ENCODE measurements around the gene ATP8A2. TPM values are rescaled to one million over a fixed set of nuclear protein-coding genes. Genes with fewer than 3 reads are reported as not detected.
A peak's percentile ranks its signal among the peaks of the same experiment; 100 is the strongest.

The ATP8A2 gene
- total RNA-seq, 1 experiment from 2014 or later, result 0.26 TPM

- no peak for TF ChIP-seq CTCF (IDR thresholded peaks at IDR 0.05; ENCODE audit: unreplicated experiment)
- ChIA-PET POLR2A (no interaction called here), CTCF (interaction anchor here (0.6 kb wide), 1 partner anchor 14 kb away, joined by 3 read pairs; no protein-coding TSS in a partner anchor)
- peak; percentile 36 for DNase-seq (ENCODE audit: unreplicated experiment)
- Mint-ChIP-seq H3K4me3 (ENCODE audit: unreplicated experiment) (no peak overlapping the region), H3K9me3 (ENCODE audit: unreplicated experiment) (no peaks in the 10 kb centered on the region), H3K36me3 (ENCODE audit: insufficient read depth, unreplicated experiment) (no peaks in the 10 kb centered on the region), H3K27ac (ENCODE audit: low read depth, unreplicated experiment) (no peak overlapping the region), H3K4me1 (ENCODE audit: insufficient read depth, unreplicated experiment) (no peaks in the 10 kb centered on the region), H3K27me3 (ENCODE audit: insufficient read depth, unreplicated experiment) (no peaks in the 10 kb centered on the region)
- intact Hi-C loops (cut with micrococcal nuclease), result no loop called here
- BruUV-seq (replicated peaks), result no TSS peak
Measured at GRCh38 chr13:25963674-25964073, 591.9 kb downstream of the ATP8A2 start.

- Mint-ChIP-seq H3K27me3 (ENCODE audit: insufficient read depth, unreplicated experiment) (no peaks in the 10 kb centered on the region), H3K36me3 (ENCODE audit: insufficient read depth, unreplicated experiment) (no peaks in the 10 kb centered on the region), H3K4me3 (ENCODE audit: unreplicated experiment) (no peak overlapping the region), H3K9me3 (ENCODE audit: unreplicated experiment) (no peaks in the 10 kb centered on the region), H3K27ac (ENCODE audit: low read depth, unreplicated experiment) (no peak overlapping the region), H3K4me1 (ENCODE audit: insufficient read depth, unreplicated experiment) (no peaks in the 10 kb centered on the region)
- ChIA-PET POLR2A (interaction anchor here (0.6 kb wide), 1 partner anchor 869 kb away, joined by 4 read pairs; no protein-coding TSS in a partner anchor), CTCF (interaction anchor here (0.5 kb wide), 1 partner anchor 1389 kb away, joined by 3 read pairs; no protein-coding TSS in a partner anchor)
- BruUV-seq (replicated peaks), result no TSS peak
- TF ChIP-seq CTCF (IDR thresholded peaks at IDR 0.05; ENCODE audit: unreplicated experiment), result no peak
- intact Hi-C loops (cut with micrococcal nuclease), result no loop called here
- no peak for DNase-seq (ENCODE audit: unreplicated experiment)
Measured at GRCh38 chr13:25965596-25965995, 593.8 kb downstream of the ATP8A2 start.

GRCh38 chr13:25966086-25966485, 594.3 kb downstream of the ATP8A2 start:
- BruUV-seq (replicated peaks), result no TSS peak
- no peak overlapping the region for H3K27ac Mint-ChIP-seq (ENCODE audit: low read depth, unreplicated experiment)
- peak; percentile 11 for DNase-seq (ENCODE audit: unreplicated experiment)
- TF ChIP-seq CTCF (IDR thresholded peaks at IDR 0.05; ENCODE audit: unreplicated experiment), result no peak
- no peaks in the 10 kb centered on the region for H3K36me3 Mint-ChIP-seq (ENCODE audit: insufficient read depth, unreplicated experiment)
- CTCF ChIA-PET, result no interaction called here
- intact Hi-C loops (cut with micrococcal nuclease), result no loop called here
- no peak overlapping the region for H3K4me3 Mint-ChIP-seq (ENCODE audit: unreplicated experiment)
- no peaks in the 10 kb centered on the region for H3K4me1 Mint-ChIP-seq (ENCODE audit: insufficient read depth, unreplicated experiment)
- H3K27me3 Mint-ChIP-seq (ENCODE audit: insufficient read depth, unreplicated experiment), result no peaks in the 10 kb centered on the region
- POLR2A ChIA-PET, result interaction anchor here (0.7 kb wide), 1 partner anchor 129 kb away, joined by 3 read pairs; no protein-coding TSS in a partner anchor
- H3K9me3 Mint-ChIP-seq (ENCODE audit: unreplicated experiment), result no peaks in the 10 kb centered on the region

- Mint-ChIP-seq H3K27ac (ENCODE audit: low read depth, unreplicated experiment) (no peak overlapping the region), H3K4me1 (ENCODE audit: insufficient read depth, unreplicated experiment) (no peaks in the 10 kb centered on the region), H3K27me3 (ENCODE audit: insufficient read depth, unreplicated experiment) (no peaks in the 10 kb centered on the region), H3K9me3 (ENCODE audit: unreplicated experiment) (no peaks in the 10 kb centered on the region), H3K4me3 (ENCODE audit: unreplicated experiment) (no peak overlapping the region), H3K36me3 (ENCODE audit: insufficient read depth, unreplicated experiment) (no peaks in the 10 kb centered on the region)
- DNase-seq (ENCODE audit: unreplicated experiment), result no peak
- intact Hi-C loops (cut with micrococcal nuclease), result no loop called here
- no peak for TF ChIP-seq CTCF (IDR thresholded peaks at IDR 0.05; ENCODE audit: unreplicated experiment)
- POLR2A ChIA-PET, result no interaction called here
- CTCF ChIA-PET, result no interaction called here
- BruUV-seq (replicated peaks), result no TSS peak
Measured at GRCh38 chr13:25967144-25967543, 595.4 kb downstream of the ATP8A2 start.

All from MCF 10A (cell line).